COR-L47 (cell line): ENCODE results near the gene RPL19.
"Not testable (repeated sequence)": the region's sequence is repeated elsewhere in the genome, so short reads cannot be mapped to it uniquely, and the experiment has no call there.

Source experiments
- DNase-seq: peaks from one replicate; lab custom pipeline; 2025; lab: John Stamatoyannopoulos, UW

RPL19 gene

DNA sequence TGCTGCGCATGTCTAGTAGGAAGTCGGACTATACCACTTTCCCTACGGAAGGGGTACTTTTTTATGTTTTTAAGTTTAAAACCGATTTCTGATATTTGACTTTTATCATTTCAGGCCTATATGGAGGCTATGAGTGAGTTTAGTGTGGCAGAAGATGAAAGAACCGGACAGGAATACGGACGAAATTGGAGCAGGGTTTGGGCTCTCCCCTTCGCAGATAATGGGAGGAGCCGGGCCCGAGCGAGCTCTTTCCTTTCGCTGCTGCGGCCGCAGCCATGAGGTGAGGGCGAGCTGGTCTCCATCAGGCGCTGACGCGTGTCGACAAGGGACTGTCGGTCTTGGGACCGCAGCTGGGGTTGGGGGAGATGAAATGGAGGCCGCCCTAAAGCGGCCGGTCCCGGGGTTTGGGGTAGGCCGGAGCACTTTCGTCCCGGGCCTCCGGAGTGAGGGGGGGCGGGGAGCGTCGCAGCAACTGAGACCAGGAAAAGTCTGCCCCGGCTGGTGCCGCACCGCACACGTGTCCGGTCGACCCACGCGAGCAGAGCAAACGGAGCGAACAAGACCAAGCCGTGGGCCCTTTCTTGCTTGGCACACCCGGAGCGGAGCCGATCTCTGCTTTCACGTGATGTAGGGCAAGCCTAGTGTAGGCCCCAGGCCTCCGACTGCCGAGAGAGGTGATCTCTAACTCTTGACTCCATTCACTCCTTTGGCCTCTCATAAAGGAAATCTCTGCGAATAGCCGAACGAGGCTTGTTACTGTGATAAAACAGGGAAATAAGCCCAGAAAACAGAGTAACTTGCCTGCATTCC lies at the start of gene RPL19:
Gene RPL19 (plus strand): TSS at position 214 of the 810 bp plus-strand sequence. CDS start 62 bp downstream, at position 276.
- DNase-seq = peak; percentile 79

DNA sequence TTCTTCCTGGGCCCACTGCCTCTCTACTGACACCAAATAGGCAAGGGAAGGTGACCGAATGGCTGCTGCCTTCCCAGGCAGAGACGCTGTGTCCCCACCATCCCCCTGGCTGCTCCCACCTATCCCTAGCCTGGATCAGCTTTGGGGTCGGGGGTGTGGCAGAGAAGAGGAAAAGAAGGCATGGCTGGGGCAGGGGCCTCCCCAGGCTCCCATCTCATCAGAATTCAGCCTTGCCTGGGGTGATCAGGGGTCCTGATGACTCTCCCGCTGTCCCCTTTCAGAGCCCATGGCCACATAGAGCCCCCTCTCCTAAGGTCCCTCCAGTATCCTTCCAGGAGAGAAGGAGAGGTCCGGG lies 49.3 kb upstream of the RPL19 start:
- no peak for DNase-seq

DNA sequence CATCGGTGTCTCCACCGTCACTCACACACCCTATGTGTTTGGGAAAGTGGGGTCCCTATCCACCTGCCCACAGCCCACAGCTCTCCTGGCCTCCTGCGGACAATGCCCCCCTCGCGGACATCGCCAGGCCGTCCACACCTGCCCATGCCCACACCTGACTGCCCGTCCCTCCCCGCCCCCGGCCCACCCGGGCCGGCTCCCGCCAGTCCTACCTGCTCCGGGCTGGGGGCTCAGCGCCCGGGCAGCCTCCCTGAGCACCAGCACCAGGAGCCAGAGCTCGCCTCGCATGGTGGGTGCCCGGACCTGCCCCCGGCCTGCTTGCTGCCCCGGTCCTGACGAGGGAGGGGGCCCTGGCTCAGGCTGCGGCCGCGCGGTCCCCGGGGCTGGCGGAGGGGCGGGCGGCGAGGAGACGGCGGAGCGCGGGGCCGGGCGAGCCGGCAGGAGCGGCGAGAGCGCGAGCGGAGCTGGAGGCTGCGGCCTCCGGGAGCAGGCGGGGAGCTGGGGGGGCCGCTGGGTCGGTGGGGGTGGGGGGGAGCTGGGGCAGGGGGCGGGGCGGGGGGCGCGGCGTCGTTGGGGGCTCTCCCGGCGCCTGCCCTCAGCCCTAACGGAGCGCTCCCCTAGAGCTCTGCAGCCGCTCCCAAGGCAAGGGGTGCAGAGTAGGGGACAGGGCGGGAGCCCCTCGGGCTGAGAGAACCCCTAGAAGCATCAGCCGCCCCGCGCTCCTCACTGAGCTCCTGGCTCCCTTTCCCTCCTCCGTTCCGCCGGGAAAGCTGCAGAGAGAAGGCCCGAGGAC lies 48.7 kb upstream of the RPL19 start, which contains the start of gene PLXDC1:
Gene PLXDC1 (minus strand): TSS at position 488 of the 793 bp plus-strand sequence. CDS start 200 bp downstream, at position 288.
- no peak for DNase-seq

DNA sequence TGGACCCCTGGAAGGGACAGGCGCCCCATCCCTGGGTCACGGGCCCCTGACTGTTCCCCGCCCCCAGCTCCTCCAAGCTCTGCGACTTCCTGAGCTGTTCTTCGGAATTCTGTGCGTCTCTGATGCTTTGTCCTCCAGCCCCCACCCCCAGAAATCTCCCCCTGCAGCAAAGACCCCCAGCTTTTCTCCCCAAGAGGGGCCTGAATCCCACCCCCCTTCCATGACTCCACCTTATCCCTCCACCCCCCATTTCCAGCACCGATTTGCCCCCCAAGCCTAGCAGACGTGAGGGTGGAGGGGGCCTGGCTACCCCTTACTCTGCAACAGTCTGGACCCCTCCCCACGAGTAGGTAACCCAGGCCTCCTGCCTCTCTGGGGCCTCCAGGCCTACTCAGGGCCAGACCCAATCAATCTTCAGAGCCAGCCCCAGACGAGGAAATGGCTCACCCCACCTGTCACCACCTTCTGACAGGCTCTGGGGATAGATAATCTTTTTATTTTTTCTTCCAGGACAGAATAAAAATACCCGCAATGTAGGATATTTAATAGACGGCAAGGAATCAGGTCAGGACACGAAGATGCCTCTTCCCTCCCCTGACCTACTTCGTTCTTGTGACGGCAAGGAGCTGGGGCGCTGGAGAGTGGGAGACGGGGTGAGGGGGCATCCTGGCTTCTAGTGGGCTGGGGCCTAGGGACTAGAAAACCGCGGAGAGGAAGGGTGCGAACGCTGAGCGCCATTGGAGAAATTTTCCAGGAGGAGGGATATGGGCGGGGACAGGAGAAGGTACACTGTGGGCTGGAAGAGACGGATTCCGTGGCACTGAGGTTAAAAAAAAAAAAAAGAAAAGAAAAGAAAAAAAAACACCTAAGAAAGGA lies 47.9 kb upstream of the RPL19 start:
- no peak for DNase-seq

DNA sequence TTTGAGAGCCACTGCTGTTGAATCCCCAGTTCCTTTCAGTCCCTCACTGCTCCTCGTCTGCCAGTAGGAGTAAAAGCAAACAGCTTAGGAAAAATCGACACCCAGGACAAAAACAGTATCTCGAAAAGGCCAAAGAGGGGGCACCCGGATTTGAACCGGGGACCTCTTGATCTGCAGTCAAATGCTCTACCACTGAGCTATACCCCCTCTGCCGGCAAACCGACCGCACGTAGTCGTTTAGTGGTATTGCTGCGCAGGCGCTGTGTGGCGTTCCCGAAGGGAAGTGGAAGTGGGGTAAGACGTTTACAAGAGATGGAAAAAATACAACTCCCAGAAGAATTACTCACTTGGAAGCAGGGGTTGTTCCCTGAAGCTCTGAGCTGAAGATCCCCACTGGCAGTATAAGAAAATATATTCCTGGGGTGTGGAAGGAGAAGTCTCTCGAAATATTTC lies 46.5 kb upstream of the RPL19 start:
- DNase-seq = peak; percentile 69

DNA sequence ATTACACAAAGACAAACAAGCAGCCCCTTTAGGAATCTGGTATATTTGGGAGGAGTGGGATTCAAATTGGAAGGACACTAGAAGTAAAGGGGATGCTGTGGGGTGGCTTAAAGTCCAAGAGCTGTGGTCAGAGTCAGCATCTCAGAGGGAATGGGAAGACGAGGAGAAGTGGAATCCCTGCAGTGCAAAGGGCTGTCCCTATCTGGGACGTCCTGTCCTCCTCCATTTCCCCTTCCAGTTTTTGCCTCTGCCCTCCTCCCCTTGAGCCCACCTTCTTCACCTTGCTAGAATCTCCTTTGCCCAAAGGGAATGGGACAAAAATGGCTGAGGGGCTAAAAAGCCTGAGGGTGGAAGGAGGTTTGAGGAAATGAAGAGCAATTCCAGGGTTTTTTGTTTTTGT lies 44.4 kb upstream of the RPL19 start:
- no peak for DNase-seq

DNA sequence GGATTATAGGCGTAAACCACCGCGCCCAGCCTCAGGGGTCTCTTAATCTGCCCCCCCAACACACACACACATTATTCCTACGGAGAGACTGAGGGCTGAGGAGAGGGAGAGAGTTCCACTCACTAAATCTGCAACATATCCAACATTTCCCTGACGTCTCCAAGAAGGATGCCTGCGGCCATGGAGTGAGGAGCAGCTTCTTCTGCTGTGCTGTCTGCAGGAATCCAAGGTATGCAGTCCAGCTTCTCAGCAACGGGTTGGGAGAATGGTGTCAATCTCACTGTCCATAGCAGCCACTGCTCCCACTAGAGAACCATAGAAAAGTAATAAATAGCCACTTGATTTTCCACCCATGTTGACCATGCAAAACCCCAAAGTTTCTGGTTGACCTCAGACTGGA lies 43.6 kb upstream of the RPL19 start:
- DNase-seq = no peak

DNA sequence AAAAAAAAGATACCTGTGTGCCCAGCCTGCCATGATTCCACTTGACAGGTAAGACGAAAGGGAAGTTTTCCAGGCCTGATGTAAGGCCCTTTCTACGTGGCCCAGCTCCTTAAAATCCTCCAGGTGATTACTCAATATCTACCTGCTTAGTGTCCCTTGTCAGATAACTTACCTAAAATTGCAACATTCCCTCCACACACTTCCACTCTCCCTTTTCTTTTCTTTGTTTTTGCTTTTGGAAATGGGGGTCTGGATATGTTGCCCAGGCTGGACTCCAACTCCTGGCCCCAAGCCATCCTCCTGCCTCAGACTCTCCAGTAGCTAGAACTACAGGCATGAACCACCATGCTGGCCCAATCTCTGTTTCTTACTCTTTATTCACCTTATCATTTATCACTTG lies 41.5 kb upstream of the RPL19 start:
- DNase-seq = no peak

DNA sequence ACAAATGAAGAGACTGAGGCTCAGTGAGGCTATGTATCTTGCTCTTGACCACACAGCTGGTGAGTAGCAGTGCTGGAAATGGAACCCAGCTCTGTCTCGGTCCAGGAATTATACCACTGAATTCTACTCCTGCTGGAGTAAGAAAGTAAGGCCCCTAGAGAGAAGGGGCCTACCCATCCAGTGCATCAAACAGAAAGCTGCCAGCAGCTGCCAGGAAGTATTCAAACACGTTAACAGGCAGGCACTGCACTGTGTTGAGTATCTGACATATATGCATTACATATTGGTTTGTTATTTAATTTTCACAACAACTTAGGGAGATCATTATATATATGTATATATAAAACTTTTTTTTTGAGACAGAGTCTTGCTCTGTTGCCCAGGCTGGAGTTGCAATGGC lies 38.1 kb upstream of the RPL19 start:
- DNase-seq = no peak

DNA sequence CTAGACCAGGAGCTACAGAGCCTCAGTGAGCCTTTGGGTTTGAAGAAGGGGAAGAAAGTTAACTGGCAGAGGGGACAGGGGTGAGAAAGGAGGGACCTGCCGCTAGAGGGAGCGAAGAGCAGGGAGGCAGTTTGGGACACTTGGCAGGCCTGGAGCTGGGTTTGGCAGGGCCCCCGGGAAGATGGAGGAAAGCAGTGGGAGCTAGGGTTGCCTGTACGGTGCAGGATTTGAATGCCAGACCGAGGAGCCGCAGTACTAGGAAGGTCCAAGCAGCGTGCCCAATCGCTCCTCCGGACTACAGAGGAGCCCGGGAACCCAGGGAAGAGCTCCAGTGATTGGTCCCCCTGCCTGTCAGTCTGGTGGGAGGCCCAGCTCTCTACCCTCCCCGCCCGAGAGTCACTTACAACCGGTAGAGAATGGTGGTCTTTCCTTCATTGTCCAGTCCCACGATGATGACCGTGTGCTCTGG lies 35.4 kb upstream of the RPL19 start:
- peak; percentile 25 for DNase-seq

DNA sequence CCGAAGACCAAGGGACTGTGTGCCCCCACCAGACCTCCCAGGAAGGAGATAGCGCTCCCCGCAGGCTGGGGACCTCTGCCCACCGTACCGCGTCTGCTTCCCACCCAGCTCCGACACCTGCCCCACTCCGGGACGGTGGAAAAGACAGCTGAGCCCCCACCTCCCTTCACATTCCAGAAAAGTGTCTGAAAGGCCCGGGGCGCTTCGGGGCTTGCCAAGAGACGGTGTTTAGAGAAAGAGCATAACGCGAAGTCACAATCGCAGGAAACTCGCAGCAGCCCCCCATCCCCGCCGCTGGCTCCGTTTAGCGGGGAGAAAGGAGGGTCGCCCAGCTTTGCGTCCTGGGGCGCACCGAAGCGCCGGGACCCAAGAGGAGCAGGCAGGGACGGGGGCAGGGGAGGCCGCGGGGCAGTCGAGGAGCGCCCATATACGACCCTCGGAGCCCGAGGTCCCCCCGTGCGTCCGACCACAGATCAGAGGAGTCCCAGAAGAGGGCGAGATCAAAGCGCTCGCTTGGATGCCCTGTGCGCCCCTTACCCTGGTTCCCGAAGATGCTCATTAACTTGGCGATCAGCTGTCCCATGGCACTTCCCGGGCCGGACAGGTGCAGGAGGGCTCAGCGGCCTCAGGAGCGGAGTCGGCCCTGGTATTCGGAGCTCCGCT lies 34.8 kb upstream of the RPL19 start:
- no peak for DNase-seq

DNA sequence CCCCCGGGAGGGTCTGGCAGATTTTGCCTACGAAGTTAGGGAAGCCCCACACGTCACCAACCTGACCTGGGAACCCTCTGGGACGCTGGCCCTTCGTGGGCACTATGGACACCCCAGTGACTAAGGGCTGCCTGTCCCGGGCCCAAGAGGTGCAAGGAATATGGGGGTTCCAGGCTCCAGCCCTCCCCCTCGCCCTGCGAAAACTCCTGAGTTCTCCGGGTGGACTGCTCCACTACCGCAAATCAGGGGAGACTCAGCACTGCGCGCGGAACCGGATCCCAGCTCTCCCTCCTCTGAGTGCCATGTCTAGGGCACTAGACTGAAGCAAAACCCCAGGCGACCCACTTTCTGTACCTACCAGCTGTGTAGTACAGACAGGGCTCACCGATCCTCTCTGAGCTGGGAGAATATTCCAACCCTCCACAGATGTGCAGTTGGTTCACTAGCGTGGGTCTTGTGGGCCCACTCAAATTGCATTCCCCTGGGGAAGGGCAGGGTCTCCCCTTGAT lies 34.2 kb upstream of the RPL19 start, which contains the start of gene ARL5C:
Gene ARL5C (minus strand): TSS at position 321 of the 509 bp plus-strand sequence. CDS start 401 bp downstream, outside the sequence.
- DNase-seq = no peak

DNA sequence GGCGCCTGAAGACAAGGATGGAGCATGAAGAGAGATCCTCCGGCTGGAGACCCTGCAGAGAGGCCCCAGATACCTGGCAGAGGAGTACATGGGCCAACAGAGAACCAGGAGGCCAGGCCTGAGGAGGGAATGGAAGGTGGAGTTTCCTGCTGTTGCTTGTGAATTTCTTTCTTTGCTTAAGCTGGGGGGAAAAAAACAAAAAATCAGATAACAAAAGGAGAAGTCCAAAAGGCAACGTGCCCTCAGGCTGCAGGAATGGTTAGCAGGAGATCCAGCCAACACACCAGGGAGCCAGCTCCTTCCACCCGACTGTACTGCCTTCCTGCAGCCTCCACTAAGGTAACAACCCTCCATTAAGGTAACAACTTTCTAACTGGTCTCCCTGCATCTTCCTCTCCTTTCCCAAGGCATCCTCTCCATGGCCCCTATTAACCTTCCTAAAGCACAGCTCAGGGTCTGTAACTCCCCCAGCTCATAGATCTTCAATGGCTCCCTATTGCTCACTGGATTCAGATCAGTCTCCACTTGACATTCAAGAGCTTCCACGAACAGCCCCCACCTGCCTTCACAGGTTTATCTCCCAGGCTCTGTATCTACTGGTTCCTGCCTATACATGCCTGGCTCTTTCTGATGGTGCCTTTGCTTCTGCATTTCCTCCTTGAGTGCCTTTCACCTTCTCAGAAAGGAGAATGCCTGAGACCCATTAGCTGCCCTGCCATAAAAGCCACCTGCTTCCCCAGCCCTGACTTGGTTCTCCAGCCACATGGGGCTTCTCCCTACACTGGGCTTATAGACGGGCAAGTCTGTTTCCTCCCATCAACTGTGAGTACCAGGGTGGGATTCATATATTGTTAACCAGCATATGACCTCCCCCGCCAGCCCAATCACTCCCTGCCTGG lies 33.4 kb upstream of the RPL19 start:
- no peak for DNase-seq

DNA sequence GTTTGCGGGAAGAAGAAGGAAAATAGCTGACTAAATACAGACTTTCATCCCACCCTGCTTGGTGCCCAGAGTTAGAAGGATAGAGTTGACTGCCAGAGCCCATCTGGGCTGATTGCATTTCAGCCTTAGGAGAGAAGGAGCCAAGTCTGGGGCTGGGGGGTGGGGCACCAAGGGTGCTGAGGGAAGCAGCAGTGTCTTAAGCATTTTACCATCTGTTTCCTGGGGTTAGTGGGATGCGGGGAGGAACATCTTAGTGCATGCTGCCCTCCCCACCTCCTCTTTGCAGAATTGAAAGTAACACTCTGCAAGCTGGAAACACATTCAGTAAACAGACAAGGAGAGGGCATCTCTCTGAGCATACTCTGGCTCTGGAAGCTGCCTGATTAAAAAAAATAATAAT lies 32.6 kb upstream of the RPL19 start:
- DNase-seq = no peak

DNA sequence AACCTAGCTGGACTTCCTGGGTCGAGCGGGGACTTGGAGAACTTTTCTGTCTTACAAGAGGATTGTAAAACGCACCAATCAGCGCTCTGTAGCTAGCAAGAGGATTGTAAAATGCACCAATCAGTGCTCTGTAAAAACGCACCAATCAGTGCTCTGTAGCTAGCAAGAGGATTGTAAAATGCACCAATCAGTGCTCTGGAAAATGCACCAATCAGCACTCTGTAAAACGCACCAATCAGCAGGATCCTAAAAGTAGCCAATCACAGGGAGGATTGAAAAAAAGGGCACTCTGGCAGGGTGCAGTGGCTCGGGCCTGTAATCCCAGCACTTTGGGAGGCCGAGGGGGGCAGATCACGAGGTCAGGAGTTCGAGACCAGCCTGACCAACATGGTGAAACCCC lies 31.6 kb upstream of the RPL19 start:
- not testable (repeated sequence) for DNase-seq

DNA sequence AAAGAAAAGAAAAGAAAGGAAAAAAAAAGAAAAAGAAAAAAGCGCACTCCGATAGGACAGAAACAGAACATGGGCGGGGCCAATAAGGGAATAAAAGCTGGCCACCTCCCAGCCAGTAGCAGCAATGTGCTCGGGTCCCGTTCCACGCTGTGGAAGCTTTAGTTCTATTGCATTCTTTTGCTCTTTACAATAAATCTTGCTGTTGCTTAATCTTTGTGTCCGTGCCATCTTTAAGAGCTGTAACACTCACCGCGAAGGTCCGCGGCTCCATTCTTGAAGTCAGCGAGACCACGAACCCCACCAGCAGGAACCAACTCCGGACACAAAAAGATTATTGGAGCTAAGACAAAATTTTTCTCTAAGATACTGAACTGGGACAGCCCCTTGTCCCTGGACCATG lies 31.0 kb upstream of the RPL19 start:
- no peak for DNase-seq

DNA sequence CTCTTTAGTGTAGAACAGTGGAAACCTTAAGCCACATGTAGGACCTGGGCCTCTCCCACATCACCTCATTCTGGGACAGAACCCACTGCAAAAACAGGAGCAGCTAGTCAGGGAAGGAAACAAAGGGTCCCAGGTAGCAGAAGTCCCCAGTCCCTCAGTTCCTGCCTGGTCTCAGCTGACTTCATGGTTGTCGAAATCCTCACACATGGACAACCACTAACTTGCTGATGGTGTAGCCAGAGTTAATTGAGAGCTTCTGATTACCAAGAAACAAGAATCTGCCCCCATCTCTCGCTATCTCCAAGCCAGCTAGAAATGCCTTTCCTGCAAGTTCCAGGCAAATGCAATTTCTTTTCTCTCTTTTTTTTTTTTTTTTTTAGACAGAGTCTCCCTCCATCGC lies 30.6 kb upstream of the RPL19 start:
- no peak for DNase-seq

DNA sequence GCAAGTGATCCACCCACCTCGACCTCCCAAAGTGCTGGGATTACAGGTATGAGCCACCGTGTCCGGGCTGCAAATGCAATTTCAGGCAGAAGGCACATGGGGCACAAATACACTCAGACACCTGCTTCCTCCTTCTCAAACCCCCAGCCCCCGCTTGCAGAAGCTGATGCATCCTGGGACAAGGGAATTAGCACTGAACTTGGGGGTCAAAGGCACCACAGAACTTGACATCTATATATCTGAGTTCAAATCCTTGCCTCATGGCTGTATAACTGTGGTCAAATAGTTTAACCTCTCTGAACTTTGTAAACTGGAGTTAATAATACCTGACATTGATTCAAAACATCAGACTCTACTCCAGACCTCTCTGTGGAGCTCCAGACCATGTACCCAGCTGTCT lies 30.0 kb upstream of the RPL19 start:
- DNase-seq = no peak

DNA sequence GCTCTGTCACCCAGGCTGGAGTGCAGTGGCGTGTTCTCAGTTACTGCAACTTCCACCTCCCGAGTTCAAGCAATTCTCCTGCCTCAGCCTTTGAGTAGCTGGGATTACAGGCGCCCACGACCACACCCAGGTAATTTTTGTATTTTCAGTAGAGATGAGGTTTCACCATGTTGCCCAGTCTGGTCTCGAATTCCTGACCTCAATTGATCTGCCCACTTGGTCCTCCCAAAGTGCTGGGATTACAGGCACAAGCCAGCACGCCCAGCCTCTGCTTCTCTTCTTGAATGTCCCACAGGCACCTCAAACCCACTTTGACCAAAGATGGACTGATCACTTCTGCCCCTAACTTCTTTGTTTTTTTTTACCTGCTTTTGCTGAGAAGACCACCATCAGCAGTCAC lies 29.5 kb upstream of the RPL19 start:
- no peak for DNase-seq

DNA sequence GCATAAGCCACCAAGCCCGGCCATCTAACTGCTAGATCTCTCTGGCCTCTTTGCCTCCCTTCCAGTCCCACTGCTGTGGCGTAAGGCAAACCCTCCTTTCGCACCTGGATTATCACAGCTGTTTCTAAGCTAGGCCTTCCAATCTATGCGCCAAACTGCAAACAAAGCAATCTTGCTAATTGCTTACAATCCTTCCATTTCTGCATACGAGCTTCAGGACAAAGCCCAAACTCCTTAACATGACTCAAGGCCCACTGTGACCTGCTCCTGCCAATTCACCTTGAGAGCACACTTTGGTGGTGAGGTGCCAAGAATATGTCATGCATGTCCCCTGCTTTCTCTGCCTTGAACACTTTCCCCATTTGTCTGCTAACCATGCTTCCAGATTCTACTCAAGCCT lies 28.1 kb upstream of the RPL19 start:
- DNase-seq = no peak
